IMR-90 (cell line): ENCODE results near the gene SURF6. TPM values are rescaled to one million over a fixed set of nuclear protein-coding genes. Genes with fewer than 3 reads are reported as not detected.

Source experiments
- ATAC-seq: fragments of 200-7000 bp; cut with Tn5 transposase; 2 replicates; pipeline ENCODE4 v1.9.1; 2020; ENCODE audit warnings: low read depth, mild to moderate bottlenecking, moderate library complexity
- BruUV-seq: library from RNA; stranded (reverse); fragments of 400-500 nt; replicated peaks from 2 replicates; lab custom pipeline; 2021; lab: Mats Ljungman, UMichigan
- CTCF ChIA-PET: fragments of 300-600 bp; formaldehyde crosslinking; extraction: SDS; loops from one replicate; lab custom pipeline; 2021; ENCODE audit warnings: antibody characterized with exemption; lab: Yijun Ruan, JAX
- POLR2A ChIA-PET: fragments of 300-600 bp; sonication (Branson Sonifier 250); formaldehyde crosslinking; loops from one replicate; lab custom pipeline; 2022; ENCODE audit warnings: antibody characterized with exemption; ENCODE audit not compliant: unreplicated experiment; lab: Charles Lee
- DNase-seq: peaks from one replicate; pipeline ENCODE4 v3.0.0; 2013
- H2AFZ ChIP-seq: replicated peaks from 2 replicates; pipeline ENCODE3; 2013; ENCODE audit warnings: low read length, mild to moderate bottlenecking; ENCODE audit not compliant: poor library complexity
- H2AK5ac ChIP-seq: 2 replicates; pipeline ENCODE4 v1.6.1; 2013; ENCODE audit warnings: low read depth, low read length, inconsistent platforms
- H2AK9ac ChIP-seq: replicated peaks from 2 replicates; pipeline ENCODE3; 2013; ENCODE audit warnings: mild to moderate bottlenecking, low read depth, low read length, moderate library complexity; ENCODE audit not compliant: poor library complexity
- H2BK120ac ChIP-seq: 2 replicates; pipeline ENCODE4 v1.6.1; 2013; ENCODE audit warnings: low read depth, low read length, inconsistent platforms
- H2BK15ac ChIP-seq: 3 replicates; pipeline ENCODE4 v1.6.1; 2013; ENCODE audit warnings: low read depth, low read length, inconsistent platforms
- H2BK20ac ChIP-seq: 2 replicates; pipeline ENCODE4 v1.6.1; 2013; ENCODE audit warnings: low read depth, mild to moderate bottlenecking, inconsistent platforms, low read length, moderate library complexity
- H2BK5ac ChIP-seq: 2 replicates; pipeline ENCODE4 v1.6.1; 2013; ENCODE audit warnings: mild to moderate bottlenecking, low read depth, low read length, inconsistent platforms; ENCODE audit not compliant: poor library complexity, severe bottlenecking
- H3K14ac ChIP-seq: replicated peaks from 2 replicates; pipeline ENCODE4 v1.6.1; 2013; ENCODE audit warnings: low read depth, low read length, inconsistent platforms
- H3K18ac ChIP-seq: 2 replicates; pipeline ENCODE4 v1.6.1; 2013; ENCODE audit warnings: low read depth, low read length, control low read depth
- H3K23ac ChIP-seq: 2 replicates; pipeline ENCODE4 v1.6.1; 2013; ENCODE audit warnings: low read depth, low read length, inconsistent platforms
- H3K27ac ChIP-seq: 2 replicates; pipeline ENCODE4 v1.5.1; 2013; ENCODE audit warnings: mild to moderate bottlenecking, control low read depth, low read length; ENCODE audit not compliant: insufficient read depth
- H3K27me3 ChIP-seq: 2 replicates; pipeline ENCODE4 v1.6.1; 2013; ENCODE audit warnings: low read length; ENCODE audit not compliant: control insufficient read depth, insufficient read depth
- H3K36me3 ChIP-seq: 2 replicates; pipeline ENCODE4 v1.6.1; 2013; ENCODE audit warnings: low read length, mixed read lengths; ENCODE audit not compliant: control insufficient read depth, insufficient read depth
- H3K4ac ChIP-seq: 2 replicates; pipeline ENCODE4 v1.6.1; 2013; ENCODE audit warnings: low read depth, low read length, inconsistent platforms
- H3K4me1 ChIP-seq: 2 replicates; pipeline ENCODE4 v1.6.1; 2013; ENCODE audit warnings: low read length, mixed read lengths; ENCODE audit not compliant: control insufficient read depth, insufficient read depth
- H3K4me2 ChIP-seq: 2 replicates; pipeline ENCODE4 v1.6.1; 2013; ENCODE audit warnings: low read depth, mild to moderate bottlenecking, control low read depth, low read length, moderate library complexity
- H3K4me3 ChIP-seq: 2 replicates; pipeline ENCODE4 v1.5.1; 2013; ENCODE audit warnings: low read depth, mild to moderate bottlenecking, control low read depth, low read length, moderate library complexity; ENCODE audit not compliant: insufficient read depth
- H3K56ac ChIP-seq: 2 replicates; pipeline ENCODE4 v1.6.1; 2013; ENCODE audit warnings: low read length, inconsistent platforms; ENCODE audit not compliant: insufficient read depth; ENCODE audit errors: extremely low read depth
- H3K79me1 ChIP-seq, 2 experiments: 2 replicates each; pipeline ENCODE4 v1.6.1; 2013; ENCODE audit warnings: low read length in 2 of 2, inconsistent platforms in 1 of 2, low read depth in 1 of 2
- H3K9ac ChIP-seq: 2 replicates; pipeline ENCODE4 v1.6.1; 2013; ENCODE audit warnings: low read depth, low read length, control low read depth
- H3K9me1 ChIP-seq: 2 replicates; pipeline ENCODE4 v1.6.1; 2013; ENCODE audit warnings: low read length, inconsistent platforms; ENCODE audit not compliant: insufficient read depth
- H3K9me3 ChIP-seq: 2 replicates; pipeline ENCODE4 v1.6.1; 2013; ENCODE audit warnings: low read length; ENCODE audit not compliant: control insufficient read depth, insufficient read depth
- H4K20me1 ChIP-seq: 2 replicates; pipeline ENCODE4 v1.6.1; 2013; ENCODE audit warnings: low read length, inconsistent platforms; ENCODE audit not compliant: insufficient read depth
- H4K5ac ChIP-seq: 2 replicates; pipeline ENCODE4 v1.6.1; 2013; ENCODE audit warnings: mild to moderate bottlenecking, low read depth, low read length, control low read depth
- H4K8ac ChIP-seq, 2 experiments: 2 replicates each; pipeline ENCODE4 v1.6.1; 2013; ENCODE audit warnings: low read depth in 2 of 2, low read length in 2 of 2, control low read depth in 1 of 2, inconsistent platforms in 1 of 2
- H4K91ac ChIP-seq: 2 replicates; pipeline ENCODE4 v1.6.1; 2013; ENCODE audit warnings: low read depth, low read length, inconsistent platforms; ENCODE audit not compliant: insufficient read depth
- BHLHE40 ChIP-seq: fragments of 150-350 bp; IDR thresholded peaks from 2 replicates; pipeline ENCODE4 v1.6.1; 2016; ENCODE audit warnings: mild to moderate bottlenecking, low read depth, low read length
- CEBPB ChIP-seq: IDR thresholded peaks from 2 replicates; pipeline ENCODE4 v1.6.1; 2012; ENCODE audit warnings: low read depth, low read length, improper control_type of control experiment
- CHD1 ChIP-seq: IDR thresholded peaks from 2 replicates; pipeline ENCODE4 v1.6.1; 2012; ENCODE audit warnings: low read depth, low read length, improper control_type of control experiment
- CTCF ChIP-seq: conservative IDR thresholded peaks from 2 replicates; pipeline ENCODE4 v1.5.1; 2012; ENCODE audit warnings: mild to moderate bottlenecking, low read depth, low read length, improper control_type of control experiment
- ELK1 ChIP-seq: fragments of 150-350 bp; IDR thresholded peaks from 2 replicates; pipeline ENCODE4 v1.6.1; 2016; ENCODE audit warnings: low read depth, mild to moderate bottlenecking, low read length, moderate library complexity, borderline replicate concordance
- FOS ChIP-seq: fragments of 150-350 bp; IDR thresholded peaks from 2 replicates; pipeline ENCODE4 v1.6.1; 2016; ENCODE audit warnings: low read depth, low read length
- MAZ ChIP-seq: IDR thresholded peaks from 2 replicates; pipeline ENCODE4 v1.6.1; 2012; ENCODE audit warnings: low read depth, mild to moderate bottlenecking, low read length, improper control_type of control experiment, moderate library complexity, borderline replicate concordance
- MXI1 ChIP-seq: IDR thresholded peaks from 2 replicates; pipeline ENCODE4 v1.6.1; 2012; ENCODE audit warnings: low read depth, mild to moderate bottlenecking, low read length, moderate library complexity, borderline replicate concordance
- NFE2L2 ChIP-seq: fragments of 150-350 bp; IDR thresholded peaks from 2 replicates; pipeline ENCODE4 v1.6.1; 2016; ENCODE audit warnings: low read depth, mild to moderate bottlenecking, low read length
- POLR2A ChIP-seq: IDR thresholded peaks from 2 replicates; pipeline ENCODE4 v1.6.1; 2012; ENCODE audit warnings: mild to moderate bottlenecking, low read depth, low read length
- RAD21 ChIP-seq: IDR thresholded peaks from 2 replicates; pipeline ENCODE4 v1.6.1; 2012; ENCODE audit warnings: low read length, improper control_type of control experiment
- RCOR1 ChIP-seq: IDR thresholded peaks from 2 replicates; pipeline ENCODE4 v1.6.1; 2012; ENCODE audit warnings: mild to moderate bottlenecking, low read length, improper control_type of control experiment; ENCODE audit not compliant: insufficient replicate concordance
- RFX5 ChIP-seq: IDR thresholded peaks from 2 replicates; pipeline ENCODE4 v1.8.0; 2012; ENCODE audit warnings: low read depth, mild to moderate bottlenecking, low read length, moderate library complexity
- USF2 ChIP-seq: fragments of 150-350 bp; IDR thresholded peaks from 2 replicates; pipeline ENCODE4 v1.6.1; 2017; ENCODE audit warnings: mild to moderate bottlenecking, antibody characterized with exemption, low read length, low read depth
- WGBS, 2 experiments: methylation state at CpG; one replicate each; pipeline versions ENCODE4 v1.1.5 to v1.1.7; 2013; ENCODE audit warnings: missing lambda C conversion rate in 2 of 2; ENCODE audit not compliant: insufficient read length in 1 of 2; ENCODE audit errors: extremely low coverage in 2 of 2; 5-methylcytosine and 5-hydroxymethylcytosine counted together
- dilution Hi-C: fragments of 300-500 bp; cut with HindIII; formaldehyde crosslinking; loops from one replicate; pipeline ENCODE4 v1.14.3; 2018; ENCODE audit warnings: low sequenced_read_pairs; ENCODE audit not compliant: unreplicated experiment
- in situ Hi-C: fragments of 300-500 bp; cut with MboI; formaldehyde crosslinking; loops from 3 replicates; pipeline ENCODE4 v1.14.3; 2019; ENCODE audit warnings: low sequenced_read_pairs, inconsistent platforms, mixed read lengths
- intact Hi-C: fragments of 100-400 bp; cut with micrococcal nuclease; formaldehyde crosslinking; loops from 2 replicates; pipeline ENCODE4 v1.10.0; 2022
- polyA plus RNA-seq, 3 experiments: library from polyadenylated mRNA; depleted of rRNA; stranded (reverse); fragments of >200 nt; gene quantifications; 2 replicates each; pipeline ENCODE4 v1.2.3, GENCODE V29; 2012; ENCODE audit warnings: low replicate concordance in 1 of 3
- total RNA-seq: library from RNA; depleted of rRNA; stranded (reverse); fragments of >200 nt; gene quantifications from 2 replicates; pipeline ENCODE4 v1.2.3, GENCODE V29; 2012

The SURF6 gene
- total and polyA plus RNA-seq, 2 of the 4 experiments (the other 2 are of a cell fraction), result 6.1 to 12.8 TPM

- TF ChIP-seq ELK1, result no peak
- peak; percentile 54; the same call in 1 of the 2 replicates for TF ChIP-seq FOS
- TF ChIP-seq POLR2A, result peak; percentile 70; the same call in 1 of the 2 replicates
Observed at GRCh38 chr9:133374612-133375115, 38.7 kb upstream of the SURF6 start (continued).

- no peaks in the 10 kb centered on the region for H3K9me3 ChIP-seq
- peaks cover 12% of the 10 kb centered on the region for H3K4me1 ChIP-seq
- H3K79me1 ChIP-seq, result peaks cover 7 to 51% of the 10 kb centered on the region in 2 experiments; a peak in 3 of 4 replicates
- CTCF ChIA-PET, result no interaction called here
- no peak overlapping the region for H3K4me3 ChIP-seq
- BruUV-seq, result no TSS peak
- no peak overlapping the region for H3K14ac ChIP-seq
- no peak overlapping the region for H2BK120ac ChIP-seq
- H4K20me1 ChIP-seq, result peaks cover 81% of the 10 kb centered on the region
- H3K56ac ChIP-seq, result no peak overlapping the region
- no peak overlapping the region for H2AK5ac ChIP-seq
- DNase-seq (no peak), ATAC-seq (no peak)
- WGBS, 2 experiments, result 76% methylated on average over 4 of the region's 7 CpGs; no CpG with 5 or more reads in 1 of the 2 experiments
- H3K9me1 ChIP-seq, result peaks cover 29% of the 10 kb centered on the region
- H3K36me3 ChIP-seq, result peaks cover 52% of the 10 kb centered on the region
- no peak overlapping the region for H2AK9ac ChIP-seq
- no peak overlapping the region for H2BK5ac ChIP-seq
- no peak overlapping the region; the same call in 1 of the 2 replicates for H3K23ac ChIP-seq
- dilution Hi-C loops, result no loop called here
- in situ Hi-C loops, result no loop called here
- H3K9ac ChIP-seq, result no peak overlapping the region
- H3K4me2 ChIP-seq, result no peak overlapping the region
- no peak overlapping the region for H4K5ac ChIP-seq
- H4K91ac ChIP-seq, result no peak overlapping the region
- H4K8ac ChIP-seq, result no peak overlapping the region
- H2BK20ac ChIP-seq, result no peak overlapping the region
- POLR2A ChIA-PET, result interaction anchor here (0.8 kb wide), 1 partner anchor 344 kb away, joined by 3 read pairs; no protein-coding TSS in a partner anchor
- H3K4ac ChIP-seq, result no peak overlapping the region
- H3K27me3 ChIP-seq, result no peaks in the 10 kb centered on the region
- H3K27ac ChIP-seq, result no peak overlapping the region
- intact Hi-C loops, result no loop called here
- no peak overlapping the region for H2BK15ac ChIP-seq
- H3K18ac ChIP-seq, result no peak overlapping the region
- no peak overlapping the region for H2AFZ ChIP-seq
- no peak for TF ChIP-seq BHLHE40
- TF ChIP-seq RCOR1, result no peak
- TF ChIP-seq CHD1, result no peak
- TF ChIP-seq NFE2L2, result no peak
- TF ChIP-seq CEBPB, result no peak
- TF ChIP-seq MAZ, result no peak
- TF ChIP-seq MXI1, result no peak
- TF ChIP-seq RAD21, result no peak
- no peak for TF ChIP-seq CTCF
- no peak for TF ChIP-seq USF2
- no peak for TF ChIP-seq POLR2A
- no peak for TF ChIP-seq RFX5
- TF ChIP-seq FOS, result no peak
Observed at GRCh38 chr9:133372144-133372543, 36.2 kb upstream of the SURF6 start.
